Progenitor cell of endocrine pancreas (in vitro differentiated cells): ENCODE data around the gene UQCRHL. TPM values are rescaled to one million over a fixed set of nuclear protein-coding genes. Genes with fewer than 3 reads are reported as not detected.

Experiments used
- DNase-seq: peaks from one replicate; pipeline ENCODE4 v3.0.0; 2021; ENCODE audit warnings: low spot score; ENCODE audit not compliant: unreplicated experiment
- H3K27ac Mint-ChIP-seq: 2 replicates; pipeline ENCODE4 v1.8.0; 2021; ENCODE audit warnings: mild to moderate bottlenecking, moderate library complexity, mixed read lengths
- H3K27me3 Mint-ChIP-seq: 2 replicates; pipeline ENCODE4 v1.8.0; 2021; ENCODE audit warnings: mixed read lengths
- H3K36me3 Mint-ChIP-seq: 2 replicates; pipeline ENCODE4 v1.8.0; 2022; ENCODE audit warnings: mixed read lengths; ENCODE audit not compliant: insufficient read depth
- H3K4me1 Mint-ChIP-seq: 2 replicates; pipeline ENCODE4 v1.8.0; 2021; ENCODE audit warnings: low read depth, mixed read lengths
- H3K4me3 Mint-ChIP-seq: 2 replicates; pipeline ENCODE4 v1.8.0; 2021; ENCODE audit warnings: low read depth, mild to moderate bottlenecking, moderate library complexity, mixed read lengths
- H3K9me3 Mint-ChIP-seq: 2 replicates; pipeline ENCODE4 v1.8.0; 2021; ENCODE audit warnings: low read depth, mixed read lengths
- total RNA-seq: library from RNA; stranded (reverse); gene quantifications from 2 replicates; pipeline ENCODE4 v1.2.1, GENCODE V29; 2021
- TF ChIP-seq, protein P1 (sequence below): fragments of 200-600 bp; sonication (generic); IDR thresholded peaks from one replicate; pipeline ENCODE4 v1.5.0; 2021; ENCODE audit warnings: antibody characterized with exemption, mild to moderate bottlenecking; ENCODE audit not compliant: unreplicated experiment

Gene UQCRHL
- total RNA-seq, 1 donor from 2014 or later: 3.5 TPM

- Mint-ChIP-seq H3K4me3 (no peak overlapping the region), H3K36me3 (peaks cover 11% of the 10 kb centered on the region), H3K27me3 (no peaks in the 10 kb centered on the region), H3K27ac (peak overlapping the region; percentile 70), H3K4me1 (peaks cover 5% of the 10 kb centered on the region), H3K9me3 (no peaks in the 10 kb centered on the region)
- no peak for DNase-seq
- TF ChIP-seq, protein P1, sequence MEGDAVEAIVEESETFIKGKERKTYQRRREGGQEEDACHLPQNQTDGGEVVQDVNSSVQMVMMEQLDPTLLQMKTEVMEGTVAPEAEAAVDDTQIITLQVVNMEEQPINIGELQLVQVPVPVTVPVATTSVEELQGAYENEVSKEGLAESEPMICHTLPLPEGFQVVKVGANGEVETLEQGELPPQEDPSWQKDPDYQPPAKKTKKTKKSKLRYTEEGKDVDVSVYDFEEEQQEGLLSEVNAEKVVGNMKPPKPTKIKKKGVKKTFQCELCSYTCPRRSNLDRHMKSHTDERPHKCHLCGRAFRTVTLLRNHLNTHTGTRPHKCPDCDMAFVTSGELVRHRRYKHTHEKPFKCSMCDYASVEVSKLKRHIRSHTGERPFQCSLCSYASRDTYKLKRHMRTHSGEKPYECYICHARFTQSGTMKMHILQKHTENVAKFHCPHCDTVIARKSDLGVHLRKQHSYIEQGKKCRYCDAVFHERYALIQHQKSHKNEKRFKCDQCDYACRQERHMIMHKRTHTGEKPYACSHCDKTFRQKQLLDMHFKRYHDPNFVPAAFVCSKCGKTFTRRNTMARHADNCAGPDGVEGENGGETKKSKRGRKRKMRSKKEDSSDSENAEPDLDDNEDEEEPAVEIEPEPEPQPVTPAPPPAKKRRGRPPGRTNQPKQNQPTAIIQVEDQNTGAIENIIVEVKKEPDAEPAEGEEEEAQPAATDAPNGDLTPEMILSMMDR: no peak
Observed at GRCh38 chr1:15785683-15786082, 21.8 kb downstream of the UQCRHL start.

DNA sequence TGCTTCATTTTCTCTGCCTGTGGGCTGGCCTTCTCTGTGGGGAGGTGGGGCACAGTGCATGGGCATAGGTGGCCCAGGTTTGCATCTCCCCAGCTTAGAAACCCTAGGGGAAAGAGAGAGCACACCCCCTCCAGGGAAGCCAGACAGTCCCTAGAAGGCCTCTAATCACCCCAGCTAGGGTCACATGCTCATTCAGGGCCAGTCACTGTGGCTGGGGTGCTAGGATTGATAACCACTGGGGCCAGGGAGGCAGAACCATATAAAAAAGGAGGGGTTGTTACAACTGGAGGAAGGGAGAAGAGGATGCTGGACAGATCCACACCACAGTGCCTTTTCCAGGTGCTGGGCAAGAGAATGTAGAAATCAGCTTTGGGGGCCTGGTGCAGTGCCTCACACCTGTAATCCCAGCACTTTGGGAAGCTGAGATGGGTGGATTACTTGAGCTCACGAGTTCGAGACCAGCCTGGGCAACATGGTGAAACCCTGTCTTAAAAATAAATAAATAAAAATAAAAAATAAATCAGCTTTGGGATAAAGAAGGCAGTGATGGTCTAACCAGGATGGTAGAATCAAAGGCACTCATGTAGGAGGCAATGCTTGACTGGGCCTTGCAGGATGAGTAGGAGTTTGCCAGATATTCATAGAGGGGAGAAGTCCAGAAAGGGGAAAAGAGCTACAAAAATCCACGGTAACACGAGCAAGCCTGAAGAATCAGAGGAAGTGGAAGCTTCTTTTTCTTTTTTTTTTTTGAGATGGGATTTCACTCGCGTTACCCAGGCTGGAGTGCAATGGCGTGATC is 29.3 kb downstream of the UQCRHL start:
- H3K4me1 Mint-ChIP-seq: peaks cover 21% of the 10 kb centered on the region

DNA sequence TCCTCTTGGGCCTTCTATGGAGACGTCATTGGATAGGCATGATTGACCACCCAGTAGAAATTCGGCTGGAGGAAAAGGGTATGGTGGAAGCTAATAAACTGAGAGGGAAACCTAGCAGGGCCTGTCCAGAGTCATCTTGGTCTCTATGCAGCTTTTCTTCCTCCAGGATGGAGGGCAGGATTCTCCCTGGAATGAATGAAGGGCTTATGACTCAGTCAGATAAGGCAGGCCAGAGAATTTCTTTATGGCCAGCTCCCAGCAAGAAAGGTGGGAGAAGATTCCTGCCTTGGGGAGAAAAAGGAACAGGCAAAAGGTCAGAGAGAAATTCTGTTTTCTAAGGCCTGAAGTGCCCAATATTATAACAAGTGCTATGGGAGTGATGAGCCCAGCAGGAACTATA is 31.7 kb downstream of the UQCRHL start:
- no peaks in the 10 kb centered on the region for H3K27me3 Mint-ChIP-seq
- TF ChIP-seq, protein P1: no peak
- H3K27ac Mint-ChIP-seq: peak overlapping the region; percentile 82
- no peak for DNase-seq
- H3K4me1 Mint-ChIP-seq: peaks cover 17% of the 10 kb centered on the region
- H3K36me3 Mint-ChIP-seq: peaks cover 42% of the 10 kb centered on the region
- no peaks in the 10 kb centered on the region for H3K9me3 Mint-ChIP-seq
- no peak overlapping the region for H3K4me3 Mint-ChIP-seq

More for the DNA sequence above, 29.3 kb downstream of the UQCRHL start:
- H3K9me3 Mint-ChIP-seq: no peaks in the 10 kb centered on the region
- H3K4me3 Mint-ChIP-seq: no peak overlapping the region
- TF ChIP-seq, protein P1: no peak
- no peak for DNase-seq
- no peaks in the 10 kb centered on the region for H3K27me3 Mint-ChIP-seq
- H3K36me3 Mint-ChIP-seq: peaks cover 33% of the 10 kb centered on the region
- peak overlapping the region; percentile 86 for H3K27ac Mint-ChIP-seq

- Mint-ChIP-seq H3K4me1 (peaks cover 1% of the 10 kb centered on the region), H3K4me3 (no peak overlapping the region), H3K9me3 (no peaks in the 10 kb centered on the region), H3K27ac (no peak overlapping the region), H3K27me3 (no peaks in the 10 kb centered on the region), H3K36me3 (peaks cover 31% of the 10 kb centered on the region)
- DNase-seq: no peak
- TF ChIP-seq, protein P1: no peak
Observed at GRCh38 chr1:15771836-15772515, 35.5 kb downstream of the UQCRHL start.

GRCh38 chr1:15770313-15770962 is 37.0 kb downstream of the UQCRHL start:
- no peak for DNase-seq
- Mint-ChIP-seq H3K4me1 (no peaks in the 10 kb centered on the region), H3K27me3 (no peaks in the 10 kb centered on the region), H3K9me3 (no peaks in the 10 kb centered on the region), H3K4me3 (no peak overlapping the region), H3K36me3 (peaks cover 31% of the 10 kb centered on the region), H3K27ac (no peak overlapping the region)
- TF ChIP-seq, protein P1: no peak
